Adrenal gland (tissue), 12 donors: ENCODE results near the gene LRRC8B. TPM values are rescaled to one million over a fixed set of nuclear protein-coding genes. Genes with fewer than 3 reads are reported as not detected.
"Not testable (repeated sequence)": the region's sequence is repeated elsewhere in the genome, so short reads cannot be mapped to it uniquely, and the experiment has no call there.

ENCODE experiments used
- DNase-seq, 7 donors: peaks; one replicate each; pipeline ENCODE4 v3.0.0-alpha.2; 2019 to 2020
- H3K27ac ChIP-seq, 5 donors: fragments of 200-600 bp; sonication (generic) in 4 of 5; 1 replicate in 3 of 5; 2 replicates in 2 of 5; pipeline versions ENCODE4 v1.5.1 to v1.8.0; 2016 to 2020; ENCODE audit warnings: mild to moderate bottlenecking in 1 of 5
- H3K27me3 ChIP-seq: fragments of 200-600 bp; 2 replicates; pipeline ENCODE4 v1.8.0; 2021
- H3K36me3 ChIP-seq, 2 donors: fragments of 200-600 bp; replicated peaks in 1 of 2; 1 replicate in 1 of 2; 2 replicates in 1 of 2; pipeline versions ENCODE4 v1.5.1 to v1.8.0; 2018 to 2022
- H3K4me1 ChIP-seq, 2 donors: fragments of 200-600 bp; replicated peaks in 1 of 2; 1 replicate in 1 of 2; 2 replicates in 1 of 2; pipeline versions ENCODE4 v1.5.1 to v1.8.0; 2018 to 2021
- H3K4me3 ChIP-seq, 4 donors: fragments of 200-600 bp; sonication (generic) in 3 of 4; one replicate each; pipeline ENCODE4 v1.5.1; 2016 to 2018
- H3K9me3 ChIP-seq, 3 donors: fragments of 200-600 bp; sonication (generic) in 1 of 3; replicated peaks in 1 of 3; 1 replicate in 2 of 3; 2 replicates in 1 of 3; pipeline versions ENCODE4 v1.5.1 to v1.8.0; 2016 to 2021
- CTCF ChIP-seq, 6 experiments: fragments of 450-650 bp in 4 of 6; fragments of 200-600 bp in 2 of 6; sonication (generic) in 1 of 6; IDR thresholded peaks; 1 replicate in 5 of 6; 2 replicates in 1 of 6; pipeline versions ENCODE4 v1.5.1 to v1.8.0; 2016 to 2021; ENCODE audit warnings: antibody characterized with exemption in 6 of 6, mild to moderate bottlenecking in 2 of 6, moderate library complexity in 1 of 6
- POLR2A ChIP-seq, 2 donors: fragments of 450-650 bp; IDR thresholded peaks; one replicate each; pipeline ENCODE4 v1.6.1; 2017; ENCODE audit warnings: antibody characterized with exemption in 2 of 2, mild to moderate bottlenecking in 2 of 2, moderate library complexity in 1 of 2
- WGBS, 4 donors: extraction: QIAGEN DNeasy Blood & Tissue Kit in 2 of 4; methylation state at CpG; one replicate each; pipeline versions ENCODE4 v1.1.5 to v1.1.7; 2013 to 2017; 5-methylcytosine and 5-hydroxymethylcytosine counted together
- intact Hi-C, 2 donors: fragments of 100-400 bp; cut with DNase I; formaldehyde crosslinking; loops; one replicate each; pipeline versions ENCODE4 v1.14.1 to v1.15.0; 2022 to 2023
- polyA plus RNA-seq, 3 donors: library from polyadenylated mRNA; stranded (reverse); fragments of 200-250 nt in 2 of 3; fragments of 350-450 nt in 1 of 3; fragmentation: Illumina TruSeq in 1 of 3; extraction: RNeasy Lipid Tissue Mini Kit (QIAGEN cat#74804) in 1 of 3; gene quantifications; one replicate each; pipeline ENCODE4 v1.2.3, GENCODE V29; 2013 to 2014
- total RNA-seq, 9 donors: library from RNA; depleted of rRNA in 4 of 9; stranded (reverse); fragments of >200 nt in 4 of 9; fragments of 120-200 nt in 1 of 9; fragmentation: NEBNext Ultra II Directional in 1 of 9; extraction: Animal tissue kit (Norgen Biotek cat#: 25700) in 1 of 9; gene quantifications; one replicate each; pipeline versions ENCODE4 v1.1.0 to v1.2.4, GENCODE V29; 2013 to 2023
- donor health status: healthy with polysubstance abuse.
- donor health status: Bipolar disorder and iron deficiency.
- donor health status: DM: yes; HTN: yes; CAD: no.
- donor health status: DM: no; HTN: no; CAD: no.
- donor health status: DM: no; HTN: no; CAD: no.
- donor health status: DM: yes; HTN: yes; CAD: no.

LRRC8B gene
- total and polyA plus RNA-seq, 12 donors, result 7.7 to 69.6 (median 39.1) TPM

- H3K4me1 ChIP-seq, result peaks cover 14 to 33% of the 10 kb centered on the region in 2 donors
- TF ChIP-seq CTCF (IDR thresholded peaks at IDR 0.05), result no peak
- 92 to 96% (median 94%) methylated on average over 3 of the region's 3 CpGs for WGBS, 4 donors
- intact Hi-C loops, result no loop called here
- no peaks in the 10 kb centered on the region for H3K27me3 ChIP-seq
- no peak for DNase-seq
- H3K9me3 ChIP-seq, result no peaks in the 10 kb centered on the region
- no peaks in the 10 kb centered on the region for H3K36me3 ChIP-seq
- H3K27ac ChIP-seq, result no peak overlapping the region
- no peak overlapping the region for H3K4me3 ChIP-seq
Observed at GRCh38 chr1:89539128-89539527, 14.5 kb downstream of the LRRC8B start.

- Histone ChIP-seq H3K4me3 (no peak overlapping the region), H3K4me1 (peaks cover 27 to 46% of the 10 kb centered on the region in 2 donors), H3K9me3 (no peaks in the 10 kb centered on the region), H3K27me3 (no peaks in the 10 kb centered on the region), H3K36me3 (no peaks in the 10 kb centered on the region), H3K27ac (no peak overlapping the region)
- DNase-seq, result no peak
- 48 to 65% (median 61%) methylated on average over 4 of the region's 4 CpGs for WGBS, 4 donors
- intact Hi-C loops, result no loop called here
- no peak for TF ChIP-seq CTCF (IDR thresholded peaks at IDR 0.05)
Observed at GRCh38 chr1:89540406-89540970, 15.9 kb downstream of the LRRC8B start.

GRCh38 chr1:89542345-89542744 is 17.7 kb downstream of the LRRC8B start:
- 96 to 100% (median 97%) methylated on average over 1 of the region's 1 CpG for WGBS, 4 donors
- no peak for TF ChIP-seq CTCF (IDR thresholded peaks at IDR 0.05)
- no peak for TF ChIP-seq POLR2A (IDR thresholded peaks at IDR 0.05)

GRCh38 chr1:89543632-89544031 is 19.0 kb downstream of the LRRC8B start:
- H3K27me3 ChIP-seq, H3K36me3 ChIP-seq, H3K27ac ChIP-seq, H3K4me3 ChIP-seq, H3K9me3 ChIP-seq, intact Hi-C loops, DNase-seq: not testable (repeated sequence)
- 93 to 100% (median 100%) methylated on average over 1 of the region's 1 CpG; no CpG with 5 or more reads in 1 of the 4 donors for WGBS, 4 donors
- H3K4me1 ChIP-seq, result peaks cover 45 to 65% of the 10 kb centered on the region in 2 donors

More at GRCh38 chr1:89542345-89542744, 17.7 kb downstream of the LRRC8B start:
- H3K4me3 ChIP-seq, result no peak overlapping the region
- peaks cover 40 to 55% of the 10 kb centered on the region in 2 donors for H3K4me1 ChIP-seq
- intact Hi-C loops, result no loop called here
- no peaks in the 10 kb centered on the region for H3K36me3 ChIP-seq
- no peaks in the 10 kb centered on the region for H3K9me3 ChIP-seq
- H3K27me3 ChIP-seq, result no peaks in the 10 kb centered on the region
- DNase-seq, result no peak
- no peak overlapping the region for H3K27ac ChIP-seq
